Activated T-helper 9 cell treated with anti-CD3 and anti-CD28 coated beads, Interleukin-2, amount 50 U/mL, for 16 hours (primary cell): Measurements from ENCODE around the gene SGK1.
"Not testable (repeated sequence)": the region's sequence is repeated elsewhere in the genome, so short reads cannot be mapped to it uniquely, and the experiment has no call there.

ENCODE experiments used
- DNase-seq: peaks from one replicate; pipeline ENCODE4 v3.0.0-alpha.2; 2020; ENCODE audit warnings: low read depth

Gene SGK1

DNA sequence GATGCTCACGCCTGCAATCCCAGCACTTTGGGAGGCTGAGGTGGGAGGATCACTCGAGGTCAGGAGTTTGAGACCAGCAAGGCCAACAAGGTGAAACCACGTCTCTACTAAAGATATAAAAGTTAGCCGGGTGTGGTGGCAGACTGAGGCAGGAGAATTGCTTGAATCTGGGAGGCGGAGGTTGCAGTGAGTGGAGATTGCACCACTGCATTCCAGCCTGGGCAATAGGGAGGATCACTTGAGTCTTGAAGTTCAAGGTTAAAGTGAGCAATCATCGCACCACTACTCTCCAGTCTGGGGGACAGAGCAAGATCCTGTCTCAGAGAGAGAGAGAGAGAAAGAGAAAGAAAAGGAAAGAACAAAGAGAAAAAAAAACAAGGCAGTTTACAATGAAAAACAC, 13.5 kb downstream of the SGK1 start:
- DNase-seq: not testable (repeated sequence)

- DNase-seq: no peak
These were observed 14.0 kb downstream of the SGK1 start for GRCh38 chr6:134303891-134304290.

GRCh38 chr6:134299236-134299635, 18.7 kb downstream of the SGK1 start:
- no peak for DNase-seq

DNA sequence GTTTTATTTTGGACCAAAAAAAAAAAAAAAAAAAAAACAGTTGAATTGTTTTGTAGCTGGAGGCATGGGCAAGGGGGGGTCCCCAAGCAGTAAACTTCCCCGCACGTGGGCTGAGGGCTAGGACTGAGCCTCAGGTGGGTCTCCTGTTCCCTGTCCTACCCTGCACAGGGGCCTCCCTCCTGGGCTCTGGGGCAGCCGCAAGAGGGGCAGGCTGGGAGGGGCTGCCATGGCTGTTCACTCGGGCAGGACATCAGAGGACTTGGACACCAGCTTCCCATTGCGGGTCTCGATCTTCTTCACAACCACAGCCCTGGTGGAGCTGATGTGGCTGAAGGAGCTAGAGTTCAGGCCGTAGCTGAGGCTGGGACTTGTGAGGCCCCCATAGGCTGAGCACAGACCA, 21.1 kb downstream of the SGK1 start:
- no peak for DNase-seq

GRCh38 chr6:134295953-134296553, 21.9 kb downstream of the SGK1 start:
- no peak for DNase-seq

- DNase-seq: no peak
These were observed 24.2 kb downstream of the SGK1 start for GRCh38 chr6:134293659-134294161.

- no peak for DNase-seq
These were observed 26.8 kb downstream of the SGK1 start for GRCh38 chr6:134291156-134291555.

DNA sequence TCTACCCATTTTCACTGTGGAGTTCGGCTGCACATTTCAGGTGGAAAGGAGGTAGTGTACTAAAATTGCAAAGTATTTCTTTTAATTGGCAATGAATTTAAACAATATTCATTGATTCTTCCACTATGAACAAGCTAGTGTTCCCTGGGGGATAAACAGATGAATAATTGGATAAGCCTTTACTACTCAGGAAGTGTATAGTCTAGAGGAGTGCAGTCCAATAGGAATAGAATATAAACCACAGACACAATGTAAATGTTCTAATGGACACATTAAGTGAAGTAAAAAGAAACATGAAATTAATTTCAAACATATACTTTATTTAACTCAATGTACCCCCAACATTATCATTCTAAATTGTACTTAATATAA, 28.7 kb downstream of the SGK1 start:
- DNase-seq: no peak

DNA sequence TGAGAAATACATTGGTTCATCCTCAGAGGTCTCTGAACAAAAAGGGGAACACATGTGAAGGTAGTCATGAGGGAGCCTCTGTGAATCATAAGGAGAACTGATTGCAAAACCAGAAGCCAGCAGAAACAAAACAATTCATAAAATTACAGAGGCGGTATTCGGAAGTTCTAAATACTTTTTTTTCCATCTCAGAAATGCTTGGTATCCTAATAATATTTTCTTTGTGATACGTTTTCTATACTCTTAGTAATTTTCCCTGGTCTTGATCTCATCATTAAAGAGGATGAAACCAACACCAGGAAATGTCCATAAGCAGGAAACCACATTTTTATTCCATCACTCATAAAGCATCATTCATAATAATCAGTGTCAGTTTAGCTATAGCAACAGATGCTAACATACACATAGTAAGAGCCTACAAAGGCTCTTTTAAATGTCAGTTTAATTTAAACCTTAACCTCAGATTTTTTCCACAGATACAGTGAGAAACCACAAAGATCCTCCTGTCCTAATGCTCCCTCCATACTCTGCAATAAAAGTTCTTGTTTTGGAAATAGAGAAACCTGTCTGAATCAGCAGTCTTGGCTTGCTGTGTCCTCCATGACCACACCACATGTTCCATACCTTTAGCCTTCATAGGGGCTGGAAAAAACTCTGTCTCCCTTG, 29.2 kb downstream of the SGK1 start:
- no peak for DNase-seq

DNA sequence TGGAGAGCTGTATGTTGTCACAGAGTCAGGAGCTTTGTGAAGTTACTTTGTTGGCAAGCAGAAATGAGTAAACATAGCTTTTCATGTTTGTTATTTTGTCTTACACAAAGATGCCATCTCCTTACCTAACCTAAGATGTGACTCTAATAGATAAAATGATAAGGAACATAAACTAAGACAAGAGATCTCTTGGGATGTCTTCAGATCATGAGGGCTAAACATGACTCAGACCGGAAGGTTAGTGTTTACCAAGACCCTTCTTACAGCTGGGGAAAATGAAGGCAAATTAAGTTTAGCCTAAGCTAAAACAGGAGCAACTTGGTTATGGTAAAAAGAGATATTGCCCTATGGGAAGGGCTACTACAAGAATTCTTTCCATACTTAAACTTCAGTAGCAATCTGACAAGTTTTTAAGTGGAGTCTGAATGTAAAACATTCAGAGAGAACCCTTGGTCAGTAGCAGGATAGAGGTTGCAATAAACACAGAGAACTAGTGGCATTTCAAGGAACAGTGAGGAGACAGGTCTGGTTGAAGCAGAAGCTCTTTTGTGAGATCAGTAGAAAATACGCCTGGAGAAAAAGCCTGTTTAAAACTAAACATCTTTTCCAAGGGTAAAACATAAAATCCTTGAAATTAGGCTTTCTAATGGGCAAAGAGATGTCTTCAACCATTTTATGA, 29.9 kb downstream of the SGK1 start:
- DNase-seq: no peak

DNA sequence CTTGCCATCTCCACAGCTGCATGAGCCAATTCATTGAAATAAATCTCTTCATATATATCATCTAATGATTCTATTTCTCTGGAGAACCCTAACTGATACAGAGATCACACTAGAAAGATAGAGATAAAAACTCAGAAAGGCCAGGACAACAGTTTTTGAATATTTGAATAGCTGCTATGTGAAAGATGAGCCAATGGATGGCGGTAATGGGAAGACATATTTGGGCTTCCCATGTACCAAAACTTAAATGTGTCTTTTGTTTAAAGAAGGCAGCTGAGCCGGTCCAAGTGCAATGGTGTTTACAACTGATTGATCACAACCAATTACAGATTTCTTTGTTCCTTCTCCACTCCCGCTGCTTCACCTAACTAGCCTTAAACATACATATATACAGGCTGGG, 35.1 kb downstream of the SGK1 start:
- DNase-seq: no peak

GRCh38 chr6:134281388-134281787, 36.5 kb downstream of the SGK1 start:
- no peak for DNase-seq

GRCh38 chr6:134278000-134278399, 39.9 kb downstream of the SGK1 start:
- no peak for DNase-seq

DNA sequence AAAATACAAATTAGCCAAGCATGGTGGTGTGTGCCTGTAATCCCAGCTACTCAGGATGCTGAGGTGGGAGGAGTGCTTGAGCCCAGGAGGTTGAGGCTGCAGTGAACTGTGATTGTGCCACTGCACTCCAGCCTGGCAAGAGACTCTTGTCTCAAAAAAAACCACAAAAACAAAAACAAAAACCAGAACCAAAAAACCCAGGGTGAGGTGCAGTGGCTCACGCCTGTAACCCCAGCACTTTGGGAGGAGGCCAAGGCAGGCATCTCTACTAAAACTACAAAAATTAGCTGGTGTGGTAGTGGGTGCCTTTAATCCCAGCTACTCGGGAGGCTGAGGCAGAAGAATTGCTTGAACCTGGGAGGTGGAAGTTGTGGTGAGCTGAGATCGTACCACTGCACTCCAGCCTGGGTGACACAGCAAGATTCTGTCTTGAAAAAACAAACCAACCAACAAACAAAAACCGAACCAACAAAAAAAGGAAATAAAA, 41.0 kb downstream of the SGK1 start:
- DNase-seq: not testable (repeated sequence)

DNA sequence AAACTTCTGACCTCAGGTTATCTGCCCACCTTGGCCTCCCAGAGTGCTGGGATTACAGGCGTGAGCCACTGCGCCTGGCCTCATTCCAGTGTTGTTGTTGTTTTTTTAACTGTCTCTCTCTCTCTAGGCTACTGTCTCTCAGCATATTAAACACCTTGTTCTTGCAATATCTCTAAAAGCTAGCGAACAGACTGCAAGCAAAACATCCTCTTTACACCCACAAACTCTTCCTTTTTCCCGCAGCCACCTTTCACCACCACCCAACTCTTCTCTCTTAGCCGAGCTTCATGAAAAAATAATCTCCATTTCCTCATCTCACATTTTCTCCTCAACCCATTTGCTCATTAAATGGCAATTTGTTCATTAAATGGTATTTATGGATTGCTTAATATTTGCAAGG, 45.5 kb downstream of the SGK1 start:
- DNase-seq: no peak

DNA sequence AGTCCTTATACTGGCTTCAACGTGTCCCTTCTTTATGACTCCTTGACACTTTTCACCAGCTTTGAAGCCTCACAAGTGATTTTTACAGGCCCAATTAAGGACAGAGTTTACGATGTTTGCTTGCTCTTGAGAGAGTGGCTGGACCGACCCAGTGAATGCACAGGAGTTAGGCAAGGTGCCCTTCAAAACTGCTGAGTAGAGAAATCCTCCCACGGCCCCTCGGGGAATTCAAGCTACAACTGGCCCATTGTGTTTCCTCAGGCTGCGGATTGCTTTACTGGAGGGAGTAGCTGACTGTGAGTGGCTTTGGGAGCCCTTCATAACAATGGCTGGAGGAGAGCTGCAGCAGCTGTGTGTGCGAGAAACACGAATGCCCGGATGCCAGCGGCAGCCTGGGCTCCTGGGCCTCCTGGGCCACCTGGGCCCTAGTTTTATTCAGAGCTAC, 50.0 kb downstream of the SGK1 start:
- no peak for DNase-seq

DNA sequence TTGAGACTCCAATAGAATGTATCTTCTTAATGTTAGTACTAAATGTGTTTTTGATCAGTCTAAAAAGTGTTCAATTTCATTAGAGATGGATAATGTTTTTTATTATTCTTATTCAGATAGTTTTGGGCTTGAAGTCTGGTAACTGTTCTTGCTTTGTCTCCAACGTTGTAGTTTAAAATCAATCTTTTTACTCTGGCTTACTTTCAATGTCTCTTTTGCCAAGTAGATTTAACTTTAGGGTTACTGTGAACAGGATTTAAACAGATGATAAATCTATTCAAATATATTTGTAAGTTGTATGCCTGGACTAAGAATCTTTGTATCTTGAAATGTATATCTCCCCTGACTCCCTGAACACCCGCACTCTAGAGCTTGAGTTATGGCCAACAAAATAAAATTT, 51.1 kb downstream of the SGK1 start:
- no peak for DNase-seq

DNA sequence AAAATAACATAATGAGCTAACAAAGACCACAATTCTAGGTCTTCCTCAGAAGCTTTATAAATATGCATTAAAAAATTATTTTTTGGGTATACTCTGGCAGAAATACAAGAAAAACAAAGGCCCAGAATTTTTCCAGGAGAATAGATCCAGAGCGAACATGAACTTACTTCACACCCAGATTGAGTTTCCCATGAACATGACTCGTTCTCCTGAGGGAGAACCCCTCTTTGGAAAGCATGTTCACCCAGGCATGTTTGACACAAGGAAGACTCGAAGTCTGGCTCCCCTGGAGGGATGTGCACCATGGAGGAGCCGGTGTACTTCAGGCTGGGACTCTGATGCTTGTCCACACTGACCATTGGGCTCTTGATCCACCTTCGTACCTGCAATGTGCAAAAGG, 56.1 kb downstream of the SGK1 start:
- no peak for DNase-seq

GRCh38 chr6:134258849-134259306, 59.0 kb downstream of the SGK1 start:
- DNase-seq: no peak

- no peak for DNase-seq
These were observed 60.4 kb downstream of the SGK1 start for GRCh38 chr6:134257516-134257915.

- DNase-seq: no peak
These were observed 61.0 kb downstream of the SGK1 start for GRCh38 chr6:134256862-134257261.

DNA sequence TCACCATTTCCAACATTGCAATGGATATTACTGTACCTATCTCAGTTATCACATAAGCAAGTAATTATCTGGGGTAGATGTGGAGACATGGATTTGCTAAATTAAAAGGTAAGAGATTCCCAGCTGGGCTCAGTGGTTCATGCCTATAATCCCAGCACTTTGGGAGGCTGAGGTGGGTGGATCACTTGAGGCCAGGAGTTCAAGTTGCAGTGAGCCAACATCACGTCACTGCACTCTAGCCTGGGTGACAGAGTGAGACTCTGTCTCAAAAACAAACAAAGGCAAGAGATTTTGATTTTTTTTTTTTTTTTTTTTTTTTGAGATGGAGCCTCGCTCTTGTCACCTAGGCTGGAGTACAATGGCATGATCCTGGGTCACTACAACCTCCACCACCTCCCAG, 62.6 kb downstream of the SGK1 start:
- not testable (repeated sequence) for DNase-seq

GRCh38 chr6:134254118-134254517, 63.8 kb downstream of the SGK1 start:
- no peak for DNase-seq
